Skin epidermis (tissue), 12 donors: ENCODE results near the gene LGI1.

Experiments used
- H3K27ac ChIP-seq, 21 experiments: fragments of 200-600 bp; sonication (generic) in 11 of 21; one replicate each; pipeline ENCODE4 v1.5.0; 2020; ENCODE audit warnings: mild to moderate bottlenecking in 3 of 21, inconsistent platforms in 2 of 21, moderate library complexity in 2 of 21
- H3K4me3 ChIP-seq, 7 experiments: fragments of 200-600 bp; sonication (generic) in 2 of 7; one replicate each; pipeline ENCODE4 v1.5.0; 2020; ENCODE audit warnings: inconsistent platforms in 2 of 7, mild to moderate bottlenecking in 2 of 7, moderate library complexity in 1 of 7

Gene LGI1

DNA sequence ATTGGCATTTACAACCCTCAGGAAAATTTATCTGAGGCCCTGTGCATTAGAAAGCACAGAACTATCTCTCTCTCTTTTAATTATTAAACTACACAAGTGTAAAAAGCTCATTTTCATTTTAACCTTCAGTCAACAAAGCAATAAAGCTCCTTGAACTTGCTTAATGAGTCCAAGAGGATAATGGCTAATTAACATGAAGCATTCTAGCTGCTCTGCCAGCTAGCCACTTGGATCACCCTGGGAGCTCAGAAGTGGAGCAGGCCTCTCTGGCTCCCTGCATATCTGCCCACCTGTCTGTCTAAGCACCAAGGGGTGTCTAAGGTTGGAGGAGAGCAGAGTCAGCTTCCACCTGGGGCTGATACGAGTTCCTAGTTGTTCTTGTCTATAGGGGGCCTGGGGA, 80.1 kb downstream of the LGI1 start:
- no peak overlapping the region for H3K27ac ChIP-seq

DNA sequence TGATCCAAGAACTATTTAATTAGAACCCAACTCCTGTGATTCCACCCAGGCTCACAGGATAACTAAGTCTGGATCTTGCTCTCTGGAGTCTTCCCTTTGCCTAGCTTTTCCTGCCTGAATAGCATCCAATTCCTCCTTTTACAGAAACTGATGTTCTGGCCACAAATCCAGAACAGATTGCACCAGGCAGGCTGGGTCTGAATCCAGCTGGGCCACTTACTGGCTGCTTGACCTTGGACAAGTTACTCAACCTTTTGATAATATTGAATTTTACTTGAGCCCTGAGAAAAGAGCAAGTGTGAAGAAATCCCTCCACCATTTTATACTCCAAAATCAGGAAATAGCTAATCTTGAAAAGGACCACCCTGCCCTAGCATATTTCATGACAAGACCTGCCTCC, 80.5 kb downstream of the LGI1 start:
- Histone ChIP-seq H3K4me3 (no peak overlapping the region), H3K27ac (no peak overlapping the region)

More for the DNA sequence above, 80.1 kb downstream of the LGI1 start:
- H3K4me3 ChIP-seq: no peak overlapping the region

DNA sequence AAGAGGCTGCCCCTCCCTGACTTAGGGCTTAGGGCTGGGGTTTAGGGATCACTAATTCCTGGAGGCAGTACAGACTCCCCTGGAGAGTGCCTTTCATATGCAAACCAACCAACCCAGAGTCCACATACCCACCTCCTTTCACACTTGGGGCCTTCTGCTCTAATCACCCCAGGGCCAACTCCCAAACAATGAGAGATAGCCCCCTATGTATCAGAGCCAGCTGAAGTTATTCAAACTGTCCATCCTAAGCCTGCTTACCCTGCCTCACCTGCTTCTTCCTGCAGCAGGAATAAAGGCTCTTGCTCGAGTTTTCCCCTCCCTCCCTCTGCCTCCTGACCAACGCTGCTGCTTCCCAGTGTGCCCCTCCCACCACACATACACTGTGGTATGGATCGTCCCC, 84.2 kb downstream of the LGI1 start:
- Histone ChIP-seq H3K4me3 (no peak overlapping the region), H3K27ac (no peak overlapping the region)

DNA sequence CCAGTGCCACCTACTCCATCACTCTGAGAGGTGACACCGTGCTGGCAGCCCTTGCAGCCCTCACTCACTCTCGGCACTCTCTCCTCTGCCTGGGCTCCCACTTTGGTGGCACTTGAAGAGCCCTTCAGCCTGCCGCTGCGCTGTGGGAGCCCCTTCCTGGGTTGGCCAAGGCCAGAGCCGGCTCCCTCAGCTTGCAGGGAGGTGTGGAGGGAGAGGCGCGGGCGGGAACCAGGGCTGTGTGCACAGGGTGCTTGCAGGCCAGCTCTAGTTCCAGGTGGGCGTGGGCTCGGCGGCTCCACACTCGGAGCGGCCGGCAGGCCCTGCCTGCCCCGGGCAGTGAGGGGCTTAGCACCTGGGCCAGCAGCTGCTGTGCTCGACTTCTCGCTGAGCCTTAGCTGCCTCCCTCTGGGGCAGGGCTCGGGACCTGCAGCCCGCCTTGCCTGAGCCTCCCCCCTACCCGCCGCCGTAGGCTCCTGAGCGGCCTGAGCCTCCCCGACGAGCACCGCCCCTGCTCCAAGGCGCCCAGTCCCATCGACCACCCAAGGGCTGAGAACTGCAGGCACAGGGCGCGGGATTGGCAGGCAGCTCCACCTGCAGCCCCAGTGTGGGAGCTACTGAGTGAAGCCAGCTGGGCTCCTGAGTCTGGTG, 87.4 kb downstream of the LGI1 start:
- Histone ChIP-seq H3K27ac (no peak overlapping the region), H3K4me3 (no peak overlapping the region)
